Measurements from ENCODE around the gene KRT32. TPM values are rescaled to one million over a fixed set of nuclear protein-coding genes. Genes with fewer than 3 reads are reported as not detected.

KRT32 gene
- total and polyA plus RNA-seq, 2 donors (not counting 1 experiment from before 2014, with no cell fraction given): not detected

- POLR2A ChIA-PET: no interaction called here
- no peaks in the 10 kb centered on the region for H3K9me3 Mint-ChIP-seq (ENCODE audit: insufficient read depth)
- TF ChIP-seq EZH2 (IDR thresholded peaks at IDR 0.05; ENCODE audit: borderline replicate concordance, insufficient read depth, low read depth, low read length, poor library complexity, severe bottlenecking) (no peak), CTCF (IDR thresholded peaks at IDR 0.05) (no peak)
- no peak overlapping the region for H3K4me3 Mint-ChIP-seq
- H3K79me2 ChIP-seq (ENCODE audit: control insufficient read depth, insufficient read depth, low read length): no peaks in the 10 kb centered on the region
- H3K4me1 ChIP-seq (ENCODE audit: control insufficient read depth in 2 of 2, insufficient read depth in 2 of 2, low read length in 2 of 2): no peaks in the 10 kb centered on the region
- no peaks in the 10 kb centered on the region for H3K4me1 Mint-ChIP-seq
- H2AFZ ChIP-seq (ENCODE audit: insufficient read depth, low read depth, low read length, poor library complexity, severe bottlenecking): no peak overlapping the region
- H3K36me3 ChIP-seq (replicated peaks in 1 of 2; ENCODE audit: control extremely low read depth in 1 of 2, control insufficient read depth in 1 of 2, extremely low read depth in 1 of 2, insufficient read depth in 2 of 2, low read length in 1 of 2): no peaks in the 10 kb centered on the region
- H3K9me3 ChIP-seq (ENCODE audit: control extremely low read depth in 1 of 3, control insufficient read depth in 2 of 3, insufficient read depth in 1 of 3, low read length in 2 of 3): peaks cover 0 to 4% (median 0%) of the 10 kb centered on the region in 3 donors
- ATAC-seq (ENCODE audit: low read depth) (no peak), DNase-seq (no peak)
- CTCF ChIA-PET: interaction anchor here (1.2 kb wide), 1 partner anchor 63 kb away, joined by 4 read pairs; no protein-coding TSS in a partner anchor
- H3K27ac ChIP-seq (ENCODE audit: low read length in 2 of 2): no peak overlapping the region
- H3K27me3 Mint-ChIP-seq: peaks cover 23% of the 10 kb centered on the region
- 97% methylated on average over 13 of the region's 13 CpGs for WGBS (ENCODE audit: insufficient coverage)
- no peak overlapping the region for H3K4me2 ChIP-seq (replicated peaks; ENCODE audit: low read depth, low read length, poor library complexity, severe bottlenecking)
- no peak overlapping the region for H3K9ac ChIP-seq (ENCODE audit: low read length)
- H4K20me1 ChIP-seq (ENCODE audit: control insufficient read depth, insufficient read depth, low read length, poor library complexity, severe bottlenecking): no peaks in the 10 kb centered on the region
- no peak overlapping the region for H3K4me3 ChIP-seq (ENCODE audit: control extremely low read depth in 1 of 5, extremely low read depth in 1 of 5, insufficient read depth in 1 of 5, low read depth in 2 of 5, low read length in 4 of 5)
- no peak overlapping the region for H3K27ac Mint-ChIP-seq
- H3K27me3 ChIP-seq (replicated peaks in 1 of 4; ENCODE audit: control extremely low read depth in 1 of 4, control insufficient read depth in 3 of 4, insufficient read depth in 4 of 4, low read length in 3 of 4): peaks cover 0 to 7% (median 0%) of the 10 kb centered on the region in 4 experiments
- intact Hi-C loops (cut with micrococcal nuclease): no loop called here
These were observed 19.1 kb upstream of the KRT32 start for GRCh38 chr17:41486316-41486715.

- no peak overlapping the region for H3K4me3 Mint-ChIP-seq
- intact Hi-C loops (cut with micrococcal nuclease): no loop called here
- POLR2A ChIA-PET: no interaction called here
These were observed 18.0 kb upstream of the KRT32 start for GRCh38 chr17:41484920-41485904.

More at GRCh38 chr17:41484920-41485904, 18.0 kb upstream of the KRT32 start:
- Histone ChIP-seq H3K9ac (ENCODE audit: low read length) (no peak overlapping the region), H3K4me3 (ENCODE audit: control extremely low read depth in 1 of 5, extremely low read depth in 1 of 5, insufficient read depth in 1 of 5, low read depth in 2 of 5, low read length in 4 of 5) (no peak overlapping the region), H3K4me1 (ENCODE audit: control insufficient read depth in 2 of 2, insufficient read depth in 2 of 2, low read length in 2 of 2) (no peaks in the 10 kb centered on the region), H3K27ac (ENCODE audit: low read length in 2 of 2) (no peak overlapping the region), H3K4me2 (replicated peaks; ENCODE audit: low read depth, low read length, poor library complexity, severe bottlenecking) (no peak overlapping the region), H3K79me2 (ENCODE audit: control insufficient read depth, insufficient read depth, low read length) (no peaks in the 10 kb centered on the region), H3K27me3 (replicated peaks in 1 of 4; ENCODE audit: control extremely low read depth in 1 of 4, control insufficient read depth in 3 of 4, insufficient read depth in 4 of 4, low read length in 3 of 4) (peaks cover 0 to 7% (median 0%) of the 10 kb centered on the region in 4 experiments), H4K20me1 (ENCODE audit: control insufficient read depth, insufficient read depth, low read length, poor library complexity, severe bottlenecking) (no peaks in the 10 kb centered on the region), H3K9me3 (ENCODE audit: control extremely low read depth in 1 of 3, control insufficient read depth in 2 of 3, insufficient read depth in 1 of 3, low read length in 2 of 3) (peaks cover 0 to 4% (median 0%) of the 10 kb centered on the region in 3 donors), H2AFZ (ENCODE audit: insufficient read depth, low read depth, low read length, poor library complexity, severe bottlenecking) (no peak overlapping the region), H3K36me3 (replicated peaks in 1 of 2; ENCODE audit: control extremely low read depth in 1 of 2, control insufficient read depth in 1 of 2, extremely low read depth in 1 of 2, insufficient read depth in 2 of 2, low read length in 1 of 2) (no peaks in the 10 kb centered on the region)
- DNase-seq: no peak
- H3K9me3 Mint-ChIP-seq (ENCODE audit: insufficient read depth): no peaks in the 10 kb centered on the region
- WGBS (ENCODE audit: insufficient coverage): 86% methylated on average over 8 of the region's 8 CpGs
- no peak for ATAC-seq (ENCODE audit: low read depth)
- no peaks in the 10 kb centered on the region for H3K4me1 Mint-ChIP-seq
- no peak overlapping the region for H3K27ac Mint-ChIP-seq
- CTCF ChIA-PET: interaction anchor here (0.6 kb wide), 1 partner anchor 12 kb away, joined by 3 read pairs; no protein-coding TSS in a partner anchor
- H3K27me3 Mint-ChIP-seq: peaks cover 23% of the 10 kb centered on the region
- no peak for TF ChIP-seq EZH2 (IDR thresholded peaks at IDR 0.05; ENCODE audit: borderline replicate concordance, insufficient read depth, low read depth, low read length, poor library complexity, severe bottlenecking)
- no peak for TF ChIP-seq CTCF (IDR thresholded peaks at IDR 0.05)

Measured in B cell (primary cell).